SHP77 treated with DMSO at 0.1 percent for 48 hours (cell line): Measurements from ENCODE around the gene GSTP1.
"Not testable (repeated sequence)": the region's sequence is repeated elsewhere in the genome, so short reads cannot be mapped to it uniquely, and the experiment has no call there.

Source experiments
- DNase-seq: peaks from one replicate; lab custom pipeline; 2025; lab: John Stamatoyannopoulos, UW

GSTP1 gene

DNA sequence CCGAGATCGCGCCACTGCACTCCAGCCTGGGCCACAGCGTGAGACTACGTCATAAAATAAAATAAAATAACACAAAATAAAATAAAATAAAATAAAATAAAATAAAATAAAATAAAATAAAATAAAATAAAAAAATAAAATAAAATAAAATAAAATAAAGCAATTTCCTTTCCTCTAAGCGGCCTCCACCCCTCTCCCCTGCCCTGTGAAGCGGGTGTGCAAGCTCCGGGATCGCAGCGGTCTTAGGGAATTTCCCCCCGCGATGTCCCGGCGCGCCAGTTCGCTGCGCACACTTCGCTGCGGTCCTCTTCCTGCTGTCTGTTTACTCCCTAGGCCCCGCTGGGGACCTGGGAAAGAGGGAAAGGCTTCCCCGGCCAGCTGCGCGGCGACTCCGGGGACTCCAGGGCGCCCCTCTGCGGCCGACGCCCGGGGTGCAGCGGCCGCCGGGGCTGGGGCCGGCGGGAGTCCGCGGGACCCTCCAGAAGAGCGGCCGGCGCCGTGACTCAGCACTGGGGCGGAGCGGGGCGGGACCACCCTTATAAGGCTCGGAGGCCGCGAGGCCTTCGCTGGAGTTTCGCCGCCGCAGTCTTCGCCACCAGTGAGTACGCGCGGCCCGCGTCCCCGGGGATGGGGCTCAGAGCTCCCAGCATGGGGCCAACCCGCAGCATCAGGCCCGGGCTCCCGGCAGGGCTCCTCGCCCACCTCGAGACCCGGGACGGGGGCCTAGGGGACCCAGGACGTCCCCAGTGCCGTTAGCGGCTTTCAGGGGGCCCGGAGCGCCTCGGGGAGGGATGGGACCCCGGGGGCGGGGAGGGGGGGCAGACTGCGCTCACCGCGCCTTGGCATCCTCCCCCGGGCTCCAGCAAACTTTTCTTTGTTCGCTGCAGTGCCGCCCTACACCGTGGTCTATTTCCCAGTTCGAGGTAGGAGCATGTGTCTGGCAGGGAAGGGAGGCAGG lies at the start of gene GSTP1:
Gene GSTP1 (plus strand): TSS at position 566 of the 958 bp plus-strand sequence. CDS start 32 bp downstream, at position 598.
- peak; percentile 78 for DNase-seq

GRCh38 chr11:67534070-67534679 lies 49.4 kb upstream of the GSTP1 start:
- no peak for DNase-seq

DNA sequence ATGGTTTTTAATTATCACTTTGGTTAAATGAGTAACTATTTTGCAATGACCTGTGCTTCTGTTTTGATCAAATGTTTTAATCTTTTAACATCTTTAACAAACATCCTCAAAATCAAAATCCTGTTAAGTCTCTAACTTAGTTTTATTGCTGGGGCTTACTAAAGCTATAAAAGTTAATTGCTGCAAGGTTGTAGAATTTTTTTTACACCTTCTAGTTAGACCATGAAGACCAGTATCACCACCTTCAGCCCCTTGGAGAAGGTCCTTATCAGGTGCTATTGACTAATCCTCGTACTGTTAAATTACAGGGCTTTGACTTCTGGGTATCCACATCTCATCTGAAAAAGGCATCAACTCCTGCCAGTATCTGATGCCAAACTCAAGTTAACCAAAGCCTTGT lies 48.1 kb upstream of the GSTP1 start:
- DNase-seq, result no peak

DNA sequence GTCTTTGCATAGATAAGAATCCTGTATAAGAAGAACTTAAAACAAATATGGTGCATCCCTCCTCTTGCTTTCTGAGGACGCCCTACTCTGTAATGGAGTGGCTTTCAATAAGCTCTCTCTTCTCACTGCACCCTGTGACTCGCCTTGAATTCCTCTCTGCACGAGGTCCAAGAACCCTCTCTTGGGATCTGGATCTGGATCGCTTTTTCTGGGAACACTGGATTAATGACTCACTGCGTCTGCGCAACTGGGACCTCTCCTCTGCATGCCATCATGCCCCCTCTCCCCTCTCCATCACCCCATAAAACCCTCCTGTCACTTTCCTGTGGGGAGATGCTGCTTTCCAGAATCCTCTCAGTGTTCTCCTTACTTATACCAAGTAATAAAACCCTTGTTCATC lies 45.3 kb upstream of the GSTP1 start:
- DNase-seq, result no peak

- DNase-seq, result no peak
These were observed 44.6 kb upstream of the GSTP1 start for GRCh38 chr11:67538823-67539505.

GRCh38 chr11:67539550-67539949 lies 44.1 kb upstream of the GSTP1 start:
- no peak for DNase-seq

GRCh38 chr11:67541198-67541597 lies 42.4 kb upstream of the GSTP1 start:
- no peak for DNase-seq

- no peak for DNase-seq
These were observed 41.4 kb upstream of the GSTP1 start for GRCh38 chr11:67542169-67542568.

DNA sequence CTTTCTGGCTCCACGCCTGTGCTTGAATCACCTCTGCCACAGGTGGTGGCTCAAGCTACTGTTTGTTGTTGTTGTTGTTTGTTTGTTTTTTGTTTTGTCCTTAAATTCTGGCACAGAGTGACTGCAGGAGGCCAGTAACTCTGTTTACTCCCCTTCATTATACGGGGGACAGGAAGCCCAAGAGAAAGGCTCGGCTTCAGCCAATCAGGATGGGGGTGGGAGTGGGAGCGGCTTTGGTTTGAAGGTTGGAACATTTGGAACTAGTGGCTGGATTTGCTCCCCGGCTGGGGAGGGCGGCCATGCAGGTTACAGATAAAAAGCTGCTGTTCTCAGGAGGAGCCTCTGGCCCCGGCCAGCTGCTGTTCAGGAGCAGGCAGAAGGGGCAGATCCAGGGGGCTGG lies 40.6 kb upstream of the GSTP1 start:
- DNase-seq, result no peak

DNA sequence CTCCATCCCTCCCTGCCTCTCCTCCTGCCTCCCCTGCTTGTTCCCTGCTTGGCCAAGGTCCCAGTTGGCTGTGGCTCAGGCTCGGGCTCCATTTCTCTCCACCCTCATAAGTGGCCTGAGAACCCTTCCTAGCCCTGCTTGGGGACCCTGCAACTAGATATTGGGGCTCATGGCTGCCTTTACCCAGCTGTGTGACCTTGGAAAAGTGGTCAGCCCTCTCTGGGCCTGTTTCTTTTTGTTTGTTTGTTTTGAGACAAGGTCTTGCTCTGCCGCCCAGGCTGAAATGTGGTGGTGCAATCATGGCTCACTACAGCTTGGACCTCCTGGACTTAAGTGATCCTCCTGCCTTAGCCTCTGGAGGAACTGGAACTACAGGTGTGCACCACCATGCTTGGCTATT lies 40.0 kb upstream of the GSTP1 start:
- DNase-seq, result no peak

DNA sequence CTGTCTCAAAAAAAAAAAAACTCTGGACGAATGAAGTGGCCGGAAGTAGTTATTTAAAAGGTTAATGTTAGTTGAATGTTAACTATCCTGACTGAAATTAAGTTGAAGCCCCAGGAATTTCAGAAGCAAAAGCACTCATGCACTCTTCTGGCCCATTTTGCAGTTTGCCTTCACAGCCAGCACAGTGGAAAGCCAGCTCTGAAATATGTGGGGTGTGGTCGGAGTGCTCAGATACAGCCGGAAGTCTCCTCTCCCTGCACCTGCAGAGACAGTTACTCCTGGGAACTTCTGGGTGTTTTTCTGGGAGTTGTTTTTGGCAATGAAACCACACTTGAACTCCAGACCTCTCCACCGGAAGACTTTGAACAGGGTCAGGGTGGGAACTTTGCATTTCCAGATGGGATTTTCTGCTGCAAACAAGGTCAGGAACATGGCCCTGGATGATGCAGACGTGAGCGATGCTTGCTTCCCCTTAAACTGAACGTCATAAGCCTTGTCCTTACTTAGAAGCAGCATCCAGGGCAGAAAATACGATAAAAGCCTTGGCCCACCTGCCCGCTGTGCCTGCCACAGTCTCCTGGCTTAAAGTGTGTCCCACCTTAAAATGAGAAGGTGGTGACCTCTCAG lies 38.9 kb upstream of the GSTP1 start:
- DNase-seq, result no peak

DNA sequence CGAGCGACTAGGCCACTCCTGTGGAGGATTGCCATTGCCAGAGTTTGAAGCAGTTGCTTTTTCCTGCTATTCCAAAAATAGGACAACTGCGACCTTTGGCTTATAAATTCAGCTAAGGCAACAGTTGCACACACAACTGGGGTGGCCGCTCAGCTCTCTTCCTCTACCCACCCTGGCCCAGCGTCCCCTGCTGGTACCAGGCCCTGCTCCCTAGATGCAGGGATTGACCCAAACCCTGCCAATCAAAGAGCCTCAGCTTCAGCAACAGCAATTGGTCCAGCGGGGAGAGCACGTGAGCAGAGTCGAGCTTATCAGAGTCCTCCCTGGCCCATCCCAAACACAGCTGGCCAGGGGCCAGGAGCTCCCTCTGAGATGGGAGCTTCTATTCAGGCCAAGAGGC lies 38.3 kb upstream of the GSTP1 start:
- no peak for DNase-seq

GRCh38 chr11:67548112-67548511 lies 35.5 kb upstream of the GSTP1 start:
- not testable (repeated sequence) for DNase-seq

DNA sequence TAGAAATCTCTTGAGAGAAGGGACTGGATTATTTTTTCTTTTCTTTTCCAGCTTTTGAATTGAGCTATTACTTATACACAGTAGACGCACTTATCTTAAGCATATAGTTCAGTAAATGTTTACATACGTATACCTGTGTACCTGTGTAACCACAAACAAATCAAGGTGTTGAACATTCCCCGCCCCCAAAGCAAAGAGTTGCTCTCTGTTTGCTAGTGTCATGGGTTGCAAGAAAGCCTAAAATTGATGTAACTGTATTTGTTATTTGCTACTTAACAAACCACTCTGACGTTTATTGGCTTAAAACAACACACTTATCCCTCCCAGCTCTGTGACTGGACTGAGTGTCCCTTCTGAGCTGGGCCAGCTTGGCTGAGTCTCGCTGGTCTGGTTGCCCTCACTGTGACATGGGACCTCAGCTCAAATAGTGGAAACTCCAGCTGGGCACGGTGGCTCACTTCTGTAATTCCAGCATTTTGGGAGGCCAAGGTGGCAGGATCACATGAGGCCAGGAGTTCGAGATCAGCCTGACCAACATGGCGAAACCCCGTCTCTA lies 35.0 kb upstream of the GSTP1 start:
- DNase-seq, result no peak

GRCh38 chr11:67551127-67551526 lies 32.5 kb upstream of the GSTP1 start:
- no peak for DNase-seq

DNA sequence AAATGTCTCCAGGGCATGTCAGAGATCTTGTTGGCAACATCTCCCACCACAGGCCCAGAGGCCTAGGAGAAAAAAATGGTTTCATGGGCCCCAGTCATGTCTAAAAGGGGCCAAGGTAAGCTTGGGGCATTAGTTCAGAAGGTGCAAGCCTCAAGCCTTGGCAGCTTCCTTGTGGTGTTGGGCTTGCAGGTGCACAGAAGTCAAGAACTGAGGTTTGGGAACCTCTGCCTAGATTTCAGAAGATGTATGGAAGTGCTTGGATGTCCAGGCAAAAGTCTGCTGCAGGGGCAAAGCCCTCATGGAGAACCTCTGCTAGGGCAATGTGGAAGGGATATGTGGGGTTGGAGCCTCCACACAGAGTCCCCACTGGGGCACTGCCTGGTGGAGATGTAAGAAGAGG lies 31.9 kb upstream of the GSTP1 start:
- DNase-seq, result not testable (repeated sequence)

DNA sequence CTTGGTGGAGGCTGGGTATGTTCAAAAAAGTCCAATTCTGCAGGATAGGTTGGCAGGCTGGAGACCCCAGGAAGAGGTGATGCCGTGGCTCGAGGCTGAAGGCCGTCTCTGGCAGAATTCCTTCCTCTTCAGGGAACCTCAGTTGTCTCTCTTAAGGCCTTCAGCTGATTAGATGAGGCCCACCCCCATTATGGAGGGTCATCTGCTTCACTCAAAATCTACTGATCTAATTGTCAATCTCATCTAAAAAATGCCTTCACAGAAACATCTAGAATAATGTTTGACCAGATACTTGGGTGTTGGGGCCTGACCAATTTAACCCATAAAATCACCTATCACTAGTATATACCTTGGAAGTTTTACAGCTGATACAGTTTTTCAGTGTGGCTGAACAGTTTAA lies 27.4 kb upstream of the GSTP1 start:
- DNase-seq, result no peak

DNA sequence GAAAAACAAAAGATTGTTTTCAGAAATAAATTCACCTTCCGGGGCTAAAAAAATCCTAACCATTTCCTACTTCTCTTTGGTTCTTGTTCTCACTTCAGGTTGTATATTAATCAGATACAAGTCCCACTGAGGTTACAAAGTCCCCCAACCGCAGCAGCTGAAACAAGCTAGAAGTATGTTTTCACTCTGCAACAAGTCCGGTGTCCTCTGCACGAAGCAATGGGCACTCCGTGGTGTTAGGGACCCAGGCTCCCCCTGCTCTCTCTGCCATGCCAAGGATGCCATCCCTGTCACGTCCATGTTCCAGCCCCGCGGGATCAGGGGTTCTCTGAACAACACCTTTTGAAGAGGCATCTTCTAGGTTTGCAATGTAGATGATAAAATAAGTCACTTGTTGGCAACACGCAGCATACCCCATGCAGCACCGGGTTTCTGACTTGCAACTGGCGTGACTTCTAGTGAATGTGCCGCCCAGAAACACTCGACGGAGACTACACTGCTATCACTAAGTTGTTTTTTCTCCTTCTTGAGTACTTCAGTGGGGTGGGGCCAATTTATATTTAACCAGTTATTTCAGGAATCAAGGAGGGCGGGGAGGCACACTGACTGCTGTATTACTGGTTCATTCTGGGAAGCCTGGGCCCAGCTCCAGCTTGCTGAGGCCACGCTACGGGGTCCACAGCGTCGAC lies 25.4 kb upstream of the GSTP1 start:
- DNase-seq, result no peak

DNA sequence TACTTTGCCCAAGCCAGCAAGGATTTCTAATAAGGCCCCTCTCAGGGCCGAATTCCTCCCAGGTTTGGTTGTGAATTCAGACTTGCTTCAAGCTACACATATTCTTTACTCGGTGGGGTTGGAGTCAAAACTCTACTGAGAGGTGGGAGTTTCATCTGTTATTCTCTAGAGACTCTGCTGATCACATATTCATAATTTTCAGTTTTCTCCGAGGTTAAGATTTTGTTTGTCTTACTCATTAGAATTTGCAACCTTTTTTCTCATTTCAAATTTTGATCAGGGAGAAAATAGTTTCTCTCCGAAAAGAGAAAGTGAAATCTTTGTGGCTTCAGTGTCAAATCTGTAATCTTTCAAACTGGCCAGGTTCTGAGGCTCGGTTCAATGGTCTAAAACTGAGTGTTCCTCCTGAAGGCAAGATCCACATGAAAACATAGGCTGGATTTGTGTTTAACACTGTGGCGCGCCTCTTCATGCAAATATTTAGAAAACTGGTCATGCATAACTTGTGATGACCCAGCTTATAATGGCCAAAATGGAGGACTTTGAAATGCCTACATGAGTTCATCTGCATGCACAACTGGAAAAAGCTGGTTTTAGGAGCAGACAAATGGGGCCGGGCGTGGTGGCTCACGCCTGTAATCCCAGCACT lies 21.5 kb upstream of the GSTP1 start:
- DNase-seq, result no peak

DNA sequence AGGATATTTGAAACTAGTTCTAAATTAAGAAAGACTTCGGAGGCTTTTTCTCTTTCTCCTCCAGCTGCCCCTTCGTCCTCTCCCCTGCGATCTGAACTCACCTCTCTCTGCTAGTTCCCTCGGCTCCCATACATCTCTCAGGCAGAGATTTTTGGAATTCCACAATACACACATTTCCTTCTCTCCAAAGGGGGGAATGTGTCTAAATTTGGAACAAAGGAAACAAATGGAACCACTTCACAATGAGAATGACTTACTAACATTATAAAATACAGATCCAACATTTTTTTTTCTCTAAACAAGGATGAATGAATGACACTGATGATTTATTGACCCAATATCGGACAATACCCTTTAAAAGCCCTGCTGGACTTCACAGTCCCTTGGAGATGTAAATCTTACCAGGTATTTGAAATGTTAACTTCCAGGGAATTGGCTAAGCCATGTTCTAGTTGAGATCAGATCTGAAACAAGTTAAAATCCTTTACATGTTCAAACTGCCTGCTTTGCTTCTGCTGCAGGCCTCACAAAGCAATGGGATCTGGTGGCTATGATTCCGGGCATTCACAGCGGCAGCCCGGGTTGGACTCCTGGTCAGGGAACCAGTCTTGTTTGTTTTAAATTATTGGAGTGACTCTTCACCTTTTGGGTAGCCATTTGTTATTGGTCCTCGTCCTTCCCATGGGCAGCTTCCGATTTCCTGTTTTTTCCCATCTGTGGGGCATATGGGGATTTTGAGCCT lies 20.5 kb upstream of the GSTP1 start:
- DNase-seq, result no peak
